CD4-positive, alpha-beta T cell (primary cell): ENCODE results near the gene HIBCH. TPM values are rescaled to one million over a fixed set of nuclear protein-coding genes. Genes with fewer than 3 reads are reported as not detected.

Source experiments
- ATAC-seq: fragments of 200-7000 bp; cut with Tn5 transposase; one replicate; pipeline ENCODE4 v1.10.0; 2022; ENCODE audit warnings: mild to moderate bottlenecking; ENCODE audit not compliant: poor library complexity
- CTCF ChIA-PET: fragments of 350-600 bp; sonication (Branson Sonifier 250); formaldehyde crosslinking; loops from one replicate; lab custom pipeline; 2021; ENCODE audit warnings: antibody characterized with exemption, inconsistent platforms; lab: Charles Lee
- POLR2A ChIA-PET: fragments of 350-600 bp; sonication (Branson Sonifier 250); formaldehyde crosslinking; loops from one replicate; lab custom pipeline; 2021; ENCODE audit warnings: antibody characterized with exemption, inconsistent platforms; lab: Charles Lee
- DNase-seq, 14 experiments: peaks; one replicate each; pipeline ENCODE4 v3.0.0-alpha.2; 2013 to 2020; ENCODE audit warnings: mixed read lengths in 2 of 14
- H3K27ac ChIP-seq, 2 donors: one replicate each; pipeline versions ENCODE4 v1.5.1 to v1.7.0; 2013; ENCODE audit warnings: low read length in 2 of 2, low read depth in 1 of 2, mild to moderate bottlenecking in 1 of 2
- H3K27me3 ChIP-seq, 2 experiments: 1 replicate in 1 of 2; 2 replicates in 1 of 2; pipeline versions ENCODE4 v1.6.1 to v1.7.0; 2013; ENCODE audit warnings: low read length in 2 of 2, control low read depth in 1 of 2, mild to moderate bottlenecking in 1 of 2, moderate library complexity in 1 of 2; ENCODE audit not compliant: insufficient read depth in 2 of 2, control insufficient read depth in 1 of 2
- H3K36me3 ChIP-seq: one replicate; pipeline ENCODE4 v1.6.1; 2013; ENCODE audit warnings: low read length, control low read depth; ENCODE audit not compliant: insufficient read depth
- H3K4me1 ChIP-seq: one replicate; pipeline ENCODE4 v1.6.1; 2013; ENCODE audit warnings: low read length, control low read depth; ENCODE audit not compliant: insufficient read depth
- H3K4me3 ChIP-seq: one replicate; pipeline ENCODE4 v1.5.1; 2013; ENCODE audit warnings: mild to moderate bottlenecking, low read length, moderate library complexity
- H3K9me3 ChIP-seq, 2 experiments: 1 replicate in 1 of 2; 2 replicates in 1 of 2; pipeline versions ENCODE4 v1.6.1 to v1.7.0; 2013; ENCODE audit warnings: low read length in 2 of 2, mild to moderate bottlenecking in 2 of 2, control low read depth in 1 of 2, moderate library complexity in 1 of 2; ENCODE audit not compliant: control insufficient read depth in 1 of 2, insufficient read depth in 1 of 2
- H3K27ac Mint-ChIP-seq: one replicate; pipeline ENCODE4 v1.8.0; 2020; ENCODE audit warnings: mixed read lengths
- H3K27me3 Mint-ChIP-seq: one replicate; pipeline ENCODE4 v1.8.0; 2021; ENCODE audit warnings: mixed read lengths
- H3K36me3 Mint-ChIP-seq: one replicate; pipeline ENCODE4 v1.8.0; 2021; ENCODE audit warnings: low read depth, mixed read lengths
- H3K4me1 Mint-ChIP-seq: one replicate; pipeline ENCODE4 v1.8.0; 2021; ENCODE audit warnings: low read depth, mixed read lengths
- H3K4me3 Mint-ChIP-seq: one replicate; pipeline ENCODE4 v1.8.0; 2020; ENCODE audit warnings: mild to moderate bottlenecking, mixed read lengths
- H3K9me3 Mint-ChIP-seq: one replicate; pipeline ENCODE4 v1.8.0; 2020; ENCODE audit warnings: mixed read lengths
- intact Hi-C, 2 experiments: fragments of 100-400 bp; cut with DNase I in 1 of 2; cut with micrococcal nuclease in 1 of 2; formaldehyde crosslinking; loops; one replicate each; pipeline versions ENCODE4 v1.15.1 to v1.9.0; 2023 to 2025; cut with DNase I, micrococcal nuclease
- total RNA-seq, 174 experiments: library from RNA in 2 of 174; stranded (reverse) in 2 of 174; gene quantifications; one replicate each; pipeline ENCODE4 v1.2.3 and lab custom pipeline; 2021 to 2026
- TF ChIP-seq, protein P1 (sequence below): fragments of 200-600 bp; IDR thresholded peaks from one replicate; pipeline ENCODE4 v1.8.0; 2022; ENCODE audit warnings: antibody characterized with exemption, mild to moderate bottlenecking

Gene HIBCH
- total RNA-seq, 2 experiments from 2014 or later = 3.5 to 7.1 TPM

- Mint-ChIP-seq H3K9me3 (no peaks in the 10 kb centered on the region), H3K4me3 (no peak overlapping the region), H3K4me1 (no peaks in the 10 kb centered on the region), H3K36me3 (peaks cover 83% of the 10 kb centered on the region), H3K27ac (no peak overlapping the region), H3K27me3 (no peaks in the 10 kb centered on the region)
- Histone ChIP-seq H3K36me3 (peaks cover 12% of the 10 kb centered on the region), H3K4me3 (no peak overlapping the region), H3K4me1 (no peaks in the 10 kb centered on the region), H3K27ac (no peak overlapping the region), H3K27me3 (no peaks in the 10 kb centered on the region), H3K9me3 (no peaks in the 10 kb centered on the region)
- ChIA-PET POLR2A (interaction anchor here (0.5 kb wide), 1 partner anchor 279 kb away, joined by 3 read pairs; no protein-coding TSS in a partner anchor), CTCF (no interaction called here)
- intact Hi-C loops = no loop called here
- no peak for ATAC-seq
- TF ChIP-seq, protein P1, sequence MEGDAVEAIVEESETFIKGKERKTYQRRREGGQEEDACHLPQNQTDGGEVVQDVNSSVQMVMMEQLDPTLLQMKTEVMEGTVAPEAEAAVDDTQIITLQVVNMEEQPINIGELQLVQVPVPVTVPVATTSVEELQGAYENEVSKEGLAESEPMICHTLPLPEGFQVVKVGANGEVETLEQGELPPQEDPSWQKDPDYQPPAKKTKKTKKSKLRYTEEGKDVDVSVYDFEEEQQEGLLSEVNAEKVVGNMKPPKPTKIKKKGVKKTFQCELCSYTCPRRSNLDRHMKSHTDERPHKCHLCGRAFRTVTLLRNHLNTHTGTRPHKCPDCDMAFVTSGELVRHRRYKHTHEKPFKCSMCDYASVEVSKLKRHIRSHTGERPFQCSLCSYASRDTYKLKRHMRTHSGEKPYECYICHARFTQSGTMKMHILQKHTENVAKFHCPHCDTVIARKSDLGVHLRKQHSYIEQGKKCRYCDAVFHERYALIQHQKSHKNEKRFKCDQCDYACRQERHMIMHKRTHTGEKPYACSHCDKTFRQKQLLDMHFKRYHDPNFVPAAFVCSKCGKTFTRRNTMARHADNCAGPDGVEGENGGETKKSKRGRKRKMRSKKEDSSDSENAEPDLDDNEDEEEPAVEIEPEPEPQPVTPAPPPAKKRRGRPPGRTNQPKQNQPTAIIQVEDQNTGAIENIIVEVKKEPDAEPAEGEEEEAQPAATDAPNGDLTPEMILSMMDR = no peak
- no peak for DNase-seq
These were observed 117.6 kb downstream of the HIBCH start for GRCh38 chr2:190202018-190202417.

GRCh38 chr2:190200603-190201002 lies 119.0 kb downstream of the HIBCH start:
- Mint-ChIP-seq H3K4me3 (no peak overlapping the region), H3K4me1 (no peaks in the 10 kb centered on the region), H3K9me3 (no peaks in the 10 kb centered on the region), H3K36me3 (peaks cover 79% of the 10 kb centered on the region), H3K27me3 (no peaks in the 10 kb centered on the region), H3K27ac (no peak overlapping the region)
- H3K36me3 ChIP-seq = peaks cover 12% of the 10 kb centered on the region
- ATAC-seq = no peak
- intact Hi-C loops = no loop called here
- no peak for DNase-seq
- no peaks in the 10 kb centered on the region for H3K4me1 ChIP-seq
- H3K9me3 ChIP-seq = no peaks in the 10 kb centered on the region
- ChIA-PET POLR2A (no interaction called here), CTCF (no interaction called here)
- no peak overlapping the region for H3K4me3 ChIP-seq
- H3K27ac ChIP-seq = no peak overlapping the region
- TF ChIP-seq, protein P1 = no peak
- no peaks in the 10 kb centered on the region for H3K27me3 ChIP-seq

DNA sequence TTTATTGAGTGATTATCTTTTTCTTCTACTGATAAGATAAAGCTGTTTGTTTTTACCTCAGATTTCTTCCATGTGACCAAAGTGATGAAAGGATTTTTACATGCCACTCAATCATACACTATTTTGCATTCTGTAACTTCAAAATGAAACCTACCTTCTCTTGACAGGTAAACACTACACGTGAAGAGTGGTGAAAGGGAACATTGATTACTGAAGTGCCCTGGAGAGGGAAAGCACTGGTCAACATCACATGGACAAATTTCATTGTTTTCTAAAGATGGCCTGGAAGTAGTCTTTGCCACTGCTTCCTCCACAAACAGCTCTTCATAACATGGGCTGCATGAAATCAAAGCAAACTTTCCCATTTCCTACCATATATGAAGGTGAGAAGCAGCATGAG lies 120.1 kb downstream of the HIBCH start:
- Mint-ChIP-seq H3K4me1 (no peaks in the 10 kb centered on the region), H3K36me3 (peaks cover 68% of the 10 kb centered on the region), H3K27ac (no peak overlapping the region), H3K4me3 (no peak overlapping the region), H3K27me3 (no peaks in the 10 kb centered on the region), H3K9me3 (no peaks in the 10 kb centered on the region)
- DNase-seq = no peak
- ChIA-PET POLR2A (no interaction called here), CTCF (no interaction called here)
- no peak overlapping the region for H3K27ac ChIP-seq
- peaks cover 7% of the 10 kb centered on the region for H3K36me3 ChIP-seq
- intact Hi-C loops = no loop called here
- ATAC-seq = no peak
- TF ChIP-seq, protein P1 = no peak
- no peaks in the 10 kb centered on the region for H3K4me1 ChIP-seq
- H3K27me3 ChIP-seq = no peaks in the 10 kb centered on the region
- no peak overlapping the region for H3K4me3 ChIP-seq
- H3K9me3 ChIP-seq = no peaks in the 10 kb centered on the region
